ENCODE measurements around the gene KLHL3. TPM values are rescaled to one million over a fixed set of nuclear protein-coding genes. Genes with fewer than 3 reads are reported as not detected.

Gene KLHL3
- total and polyA plus RNA-seq, 2 donors (not counting 3 experiments of a cell fraction or from before 2014, with no cell fraction given) = 8.8 to 13.6 TPM

DNA sequence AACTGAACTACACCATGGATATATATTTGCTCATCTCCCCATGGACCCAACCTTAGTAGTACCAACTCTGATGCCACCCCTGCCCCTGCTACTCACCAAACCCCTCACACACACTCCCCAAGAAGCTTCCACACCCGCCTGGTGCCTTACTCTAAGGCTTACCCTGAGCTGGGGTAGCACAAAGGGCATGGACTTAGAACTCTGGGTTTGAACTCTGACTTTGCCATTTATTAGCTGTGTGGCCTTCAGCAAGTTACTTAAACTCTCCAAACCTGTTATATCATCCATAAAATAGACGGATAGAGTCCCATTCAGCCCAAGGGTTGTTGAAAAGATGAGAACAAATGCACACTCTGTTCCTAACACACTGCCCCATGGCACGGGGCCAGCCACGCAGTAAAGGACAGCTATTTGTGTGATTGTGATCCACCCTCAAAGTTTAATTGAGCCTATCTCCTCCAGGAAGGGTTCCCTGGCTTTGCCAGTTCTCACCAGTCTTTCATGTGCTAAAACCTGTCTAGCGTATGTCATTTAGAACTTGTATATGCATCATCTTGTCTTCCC, 111.0 kb downstream of the KLHL3 start:
- H3K9me1 ChIP-seq (replicated peaks; ENCODE audit: control insufficient read depth, extremely low read depth, insufficient read depth, low read length) = no peaks in the 10 kb centered on the region
- ChIA-PET POLR2A (no interaction called here), CTCF (interaction anchor here (0.8 to 2.5 kb wide), 4 partner anchors 10 to 154 kb away, joined by 3 to 7 read pairs (median 4); no protein-coding TSS in a partner anchor)
- FAIRE-seq = no peak
- H3K36me3 ChIP-seq (ENCODE audit: control insufficient read depth in 2 of 2, extremely low read depth in 1 of 2, insufficient read depth in 2 of 2, low read length in 2 of 2) = peaks cover 0 to 35% of the 10 kb centered on the region in 2 experiments
- peaks cover 2% of the 10 kb centered on the region for H3K4me1 ChIP-seq (ENCODE audit: control insufficient read depth, extremely low read depth, insufficient read depth, low read length)
- no peaks in the 10 kb centered on the region for H4K20me1 ChIP-seq (replicated peaks; ENCODE audit: control insufficient read depth, extremely low read depth, insufficient read depth, low read length)
- no peaks in the 10 kb centered on the region for H3K9me3 ChIP-seq (replicated peaks; ENCODE audit: control insufficient read depth, insufficient read depth, low read length)
- intact Hi-C loops (cut with micrococcal nuclease) = loop anchor here (10.0 kb wide), 1 partner anchor 410 kb away; the partner anchor contains the start of gene FAM13B
- H3K4me2 ChIP-seq (ENCODE audit: insufficient read depth, low read length) = no peak overlapping the region
- no peak overlapping the region for H2AFZ ChIP-seq (ENCODE audit: low read depth, low read length)
- no TSS peak for BruUV-seq (replicated peaks)
- dilution Hi-C loops (cut with MboI; ENCODE audit: extremely low pct_ligation_motif_present, low sequenced_read_pairs) = no loop called here
- no peak for DNase-seq (ENCODE audit: low read depth, low spot score)
- no peak overlapping the region for H3K4me3 ChIP-seq (replicated peaks in 1 of 3; ENCODE audit: insufficient read depth in 1 of 3, low read depth in 1 of 3, low read length in 3 of 3)
- no peaks in the 10 kb centered on the region for H3K27me3 ChIP-seq (ENCODE audit: control insufficient read depth in 2 of 2, insufficient read depth in 2 of 2, low read length in 2 of 2)
- H3K9ac ChIP-seq (replicated peaks; ENCODE audit: extremely low read depth, insufficient read depth, low read length) = no peak overlapping the region
- no peaks in the 10 kb centered on the region for H3K79me2 ChIP-seq (ENCODE audit: control insufficient read depth, insufficient read depth, low read length)
- no peak overlapping the region for H3K27ac ChIP-seq (ENCODE audit: insufficient read depth, low read depth, low read length)
- TF ChIP-seq POLR2A (IDR thresholded peaks at IDR 0.05; ENCODE audit: low read depth, low read length) (no peak), CTCF (IDR thresholded peaks at IDR 0.05; ENCODE audit: extremely low read depth in 1 of 2, insufficient read depth in 1 of 2, low read depth in 1 of 2, low read length in 2 of 2) (no peak), MYC (IDR thresholded peaks at IDR 0.05; ENCODE audit: low read depth, low read length) (no peak), EZH2 (IDR thresholded peaks at IDR 0.05; ENCODE audit: borderline replicate concordance, low read depth, low read length, severe bottlenecking) (no peak), FOS (IDR thresholded peaks at IDR 0.05; ENCODE audit: borderline replicate concordance, insufficient read depth, low read length) (no peak), MAX (IDR thresholded peaks at IDR 0.05; ENCODE audit: insufficient read depth, insufficient read length) (no peak), POLR2AphosphoS5 (IDR thresholded peaks at IDR 0.05; ENCODE audit: insufficient read depth, low read depth, low read length) (no peak), JUN (IDR thresholded peaks at IDR 0.05; ENCODE audit: borderline replicate concordance, insufficient read depth, insufficient read length, low read depth) (no peak), GATA2 (IDR thresholded peaks at IDR 0.05; ENCODE audit: insufficient read depth, insufficient read length, low read depth, low read length) (no peak)

Measured in endothelial cell of umbilical vein (primary cell).